Vagina (tissue), 2 donors: Measurements from ENCODE around the gene MAD1L1.

Experiments
- CTCF ChIP-seq, 3 experiments: fragments of 450-650 bp in 2 of 3; fragments of 200-600 bp in 1 of 3; sonication (generic) in 1 of 3; IDR thresholded peaks; one replicate each; pipeline ENCODE4 v1.5.1; 2017 to 2019; ENCODE audit warnings: antibody characterized with exemption in 3 of 3, mild to moderate bottlenecking in 2 of 3, moderate library complexity in 2 of 3
- POLR2AphosphoS5 ChIP-seq, 2 donors: sonication (generic); formaldehyde crosslinking; IDR thresholded peaks; one replicate each; pipeline ENCODE4 v1.9.0; 2017; ENCODE audit warnings: antibody characterized with exemption in 2 of 2, mild to moderate bottlenecking in 2 of 2, low read depth in 1 of 2; ENCODE audit not compliant: insufficient read depth in 1 of 2

DNA sequence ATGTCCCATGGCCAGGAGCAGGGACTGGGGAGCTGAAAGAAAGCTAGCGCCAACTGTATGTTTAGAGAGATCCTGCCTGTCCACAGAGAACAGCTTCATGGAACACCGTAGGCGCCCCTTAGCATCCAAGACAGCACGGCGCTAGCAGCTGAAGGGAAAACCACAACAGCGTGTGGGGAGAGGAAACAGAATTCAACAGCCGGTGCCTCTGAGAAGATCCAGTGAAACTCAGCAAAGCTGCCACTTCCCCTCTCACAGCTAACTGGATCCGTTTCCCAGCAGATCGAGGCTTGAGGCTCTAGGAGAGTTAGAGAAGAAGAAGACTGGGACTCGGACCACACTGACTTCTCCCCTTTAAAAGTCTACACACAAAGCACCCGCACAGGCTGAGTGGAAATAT lies 145.0 kb downstream of the MAD1L1 start:
- TF ChIP-seq CTCF (IDR thresholded peaks at IDR 0.05) (no peak), POLR2AphosphoS5 (IDR thresholded peaks at IDR 0.05; ENCODE audit: insufficient read depth in 1 of 2, low read depth in 1 of 2) (no peak)
